ENCODE data around the gene MTREX.

Gene MTREX

DNA sequence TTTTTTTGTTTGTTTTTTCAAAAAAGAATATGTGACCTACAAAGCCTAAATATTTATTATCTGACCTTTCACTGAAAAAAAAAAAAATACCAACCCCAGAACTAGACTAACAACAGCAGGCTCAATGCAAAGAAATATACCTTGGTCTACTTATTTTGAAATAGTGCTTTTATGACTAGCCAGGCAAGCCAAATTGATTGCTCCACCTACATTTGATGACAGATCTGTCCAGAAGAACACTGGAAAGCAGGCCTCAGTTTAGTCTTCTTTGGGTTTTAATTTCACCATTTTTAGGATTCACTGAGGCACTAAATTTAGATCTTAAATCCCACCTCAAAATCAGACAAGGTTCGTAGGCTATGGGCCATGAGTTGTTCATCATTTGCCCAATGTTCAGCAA, 129.7 kb downstream of the MTREX start:
- DNase-seq: no peak

DNA sequence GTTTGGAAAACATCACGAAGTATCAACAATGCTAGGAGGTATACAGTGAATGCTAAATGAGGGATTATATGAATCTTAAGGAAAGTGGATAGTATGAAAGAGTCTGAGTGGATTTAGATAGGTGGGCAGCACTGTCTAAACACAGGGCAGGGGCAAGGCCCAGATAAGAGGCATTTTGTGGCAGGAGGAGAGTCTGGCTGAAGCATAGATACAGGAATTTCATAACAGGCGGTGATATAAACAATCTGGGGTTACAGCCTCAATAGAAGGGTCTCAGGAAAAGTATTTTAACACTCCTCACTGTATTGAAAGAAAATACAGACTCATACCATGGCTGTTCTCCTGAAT, 130.0 kb downstream of the MTREX start:
- DNase-seq: no peak

DNA sequence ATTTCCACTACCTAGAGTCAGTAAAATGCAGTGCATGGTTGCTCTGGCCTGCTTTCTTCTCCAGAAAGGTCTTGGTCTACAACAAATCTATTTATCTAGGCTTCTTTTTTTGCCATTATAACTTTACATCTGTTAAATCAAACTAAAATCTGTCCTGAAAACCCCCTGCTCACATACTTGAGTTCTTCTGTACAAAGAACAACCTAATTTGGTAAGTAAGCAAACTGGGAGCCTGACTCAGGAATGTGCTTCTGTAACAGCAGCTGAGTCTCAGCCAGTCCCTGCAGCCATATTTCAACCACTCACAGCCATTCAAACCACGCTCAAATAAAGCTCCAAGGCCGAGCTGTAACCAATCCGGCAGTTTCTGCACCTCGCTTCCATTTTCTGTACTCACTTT, 131.2 kb downstream of the MTREX start:
- DNase-seq: no peak

DNA sequence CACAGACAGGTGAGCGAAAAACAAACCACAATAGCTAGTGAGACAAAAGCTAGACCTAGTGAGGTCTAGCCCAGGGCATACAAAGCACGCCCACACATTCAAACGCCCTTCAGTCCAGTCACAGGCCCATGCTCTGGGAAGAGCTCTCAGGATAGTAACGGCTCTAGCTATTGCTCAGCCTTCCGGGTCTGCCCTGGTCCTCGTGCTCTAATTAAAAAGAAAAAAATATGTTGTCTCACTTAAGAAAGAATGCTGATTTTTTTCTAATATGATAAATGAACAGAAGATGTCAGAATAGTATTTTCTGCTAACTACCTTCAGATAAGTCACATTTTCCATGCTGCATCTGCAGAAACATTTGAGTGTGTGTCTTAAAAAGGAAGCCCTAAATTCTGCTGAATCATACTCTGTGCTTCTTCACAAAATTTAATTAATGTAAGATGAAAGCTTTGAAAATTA, 132.4 kb downstream of the MTREX start:
- DNase-seq: no peak

GRCh38 chr5:55441107-55441771, 133.4 kb downstream of the MTREX start:
- DNase-seq: no peak

DNA sequence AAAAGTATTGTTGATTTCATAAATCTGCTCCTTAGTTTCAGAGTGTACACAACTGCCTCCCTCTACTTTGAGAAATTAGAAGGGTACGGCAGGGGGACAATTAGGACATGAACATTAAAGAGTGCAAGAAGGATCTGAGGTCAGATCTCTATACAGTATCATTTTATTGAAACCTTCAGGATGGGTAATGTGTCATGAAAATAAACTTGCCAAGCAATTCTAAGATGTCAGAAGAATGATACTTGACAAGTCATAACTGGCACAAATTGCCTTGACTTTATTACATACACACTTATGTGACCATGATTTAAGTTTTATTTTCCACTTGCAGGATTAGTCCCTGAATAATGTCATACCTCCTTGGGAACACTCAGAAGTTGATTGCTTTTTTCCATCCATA, 134.2 kb downstream of the MTREX start:
- DNase-seq: no peak

DNA sequence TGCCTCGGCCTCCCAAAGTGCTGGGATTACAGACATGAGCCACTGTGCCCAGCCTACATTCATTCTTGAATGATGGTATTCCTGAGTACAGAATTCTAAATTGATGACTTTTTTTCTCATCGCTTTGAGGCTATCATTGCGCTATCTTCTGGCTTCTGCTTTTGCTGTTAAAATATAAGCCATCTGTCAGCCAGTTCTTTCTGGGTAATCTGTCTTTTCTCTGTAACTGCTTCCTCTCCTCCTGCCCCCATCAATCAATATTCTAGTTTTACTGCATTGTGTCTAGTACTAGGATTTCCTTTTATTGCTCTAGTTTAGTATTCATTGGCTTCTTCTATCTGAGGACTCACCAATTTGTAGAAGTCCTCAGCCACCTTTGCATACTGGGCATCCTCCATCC, 138.0 kb downstream of the MTREX start:
- no peak for DNase-seq

GRCh38 chr5:55446640-55447351, 139.0 kb downstream of the MTREX start:
- DNase-seq: no peak

- DNase-seq: no peak
Observed at GRCh38 chr5:55450050-55450765, 142.4 kb downstream of the MTREX start.

DNA sequence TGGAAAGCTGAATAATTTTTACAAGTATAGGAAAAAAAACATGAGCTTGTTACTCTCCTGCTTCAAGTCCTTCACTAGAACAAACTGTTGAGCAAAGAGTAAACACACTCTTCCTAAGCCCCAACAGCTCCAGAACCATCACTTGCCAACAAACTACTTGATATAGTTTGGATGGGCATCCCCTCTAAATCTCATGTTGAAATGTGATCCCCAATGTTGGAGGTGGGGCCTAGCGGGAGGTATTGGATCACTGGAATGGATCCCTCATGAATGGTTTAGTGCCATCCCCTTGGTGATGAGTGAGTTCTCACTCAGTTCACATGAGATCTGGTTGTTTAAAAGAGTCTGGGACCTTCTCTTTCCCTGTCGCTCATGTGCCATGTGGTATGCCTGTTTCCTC, 144.2 kb downstream of the MTREX start:
- DNase-seq: no peak

- DNase-seq: no peak
Observed at GRCh38 chr5:55453211-55453610, 145.4 kb downstream of the MTREX start.

DNA sequence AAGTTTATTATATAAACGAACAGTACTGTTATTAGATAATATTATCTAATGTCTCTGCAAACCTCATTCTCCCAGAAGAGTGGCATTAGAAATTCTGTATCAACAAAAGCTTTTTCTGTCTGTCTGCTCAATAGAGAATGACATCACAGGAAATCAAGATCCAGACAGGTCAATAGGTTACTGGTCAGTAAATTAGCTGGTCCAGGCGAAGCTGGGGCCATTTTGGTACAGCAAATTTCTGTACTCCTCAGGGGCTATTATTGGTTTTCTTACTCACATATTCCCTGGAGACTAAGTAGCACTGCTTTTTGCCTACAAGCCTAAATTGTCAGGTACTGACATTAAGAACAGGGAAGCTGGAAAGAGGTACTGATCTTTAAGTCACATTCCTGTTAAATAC, 146.5 kb downstream of the MTREX start:
- DNase-seq: no peak

- no peak for DNase-seq
Observed at GRCh38 chr5:55456216-55456895, 148.6 kb downstream of the MTREX start.

DNA sequence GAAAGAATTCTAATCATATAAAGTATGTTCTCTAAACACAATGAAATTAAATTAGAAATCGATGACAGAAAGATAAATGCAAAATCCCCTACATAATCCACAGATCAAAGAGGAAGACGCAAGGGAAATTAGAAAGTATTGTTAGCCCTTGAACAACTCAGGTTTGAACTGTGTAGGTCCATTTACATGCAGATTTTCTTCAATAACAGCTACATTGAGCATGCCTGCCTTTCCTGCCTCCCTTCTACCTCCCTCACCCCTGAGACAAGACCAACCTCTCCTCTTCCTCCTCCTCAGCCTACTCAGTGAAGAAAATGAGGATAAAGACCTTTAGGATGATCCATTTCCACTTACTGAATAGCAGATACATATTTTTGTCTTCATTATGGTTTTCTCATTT, 151.8 kb downstream of the MTREX start:
- no peak for DNase-seq

GRCh38 chr5:55463613-55464012, 155.8 kb downstream of the MTREX start:
- no peak for DNase-seq

DNA sequence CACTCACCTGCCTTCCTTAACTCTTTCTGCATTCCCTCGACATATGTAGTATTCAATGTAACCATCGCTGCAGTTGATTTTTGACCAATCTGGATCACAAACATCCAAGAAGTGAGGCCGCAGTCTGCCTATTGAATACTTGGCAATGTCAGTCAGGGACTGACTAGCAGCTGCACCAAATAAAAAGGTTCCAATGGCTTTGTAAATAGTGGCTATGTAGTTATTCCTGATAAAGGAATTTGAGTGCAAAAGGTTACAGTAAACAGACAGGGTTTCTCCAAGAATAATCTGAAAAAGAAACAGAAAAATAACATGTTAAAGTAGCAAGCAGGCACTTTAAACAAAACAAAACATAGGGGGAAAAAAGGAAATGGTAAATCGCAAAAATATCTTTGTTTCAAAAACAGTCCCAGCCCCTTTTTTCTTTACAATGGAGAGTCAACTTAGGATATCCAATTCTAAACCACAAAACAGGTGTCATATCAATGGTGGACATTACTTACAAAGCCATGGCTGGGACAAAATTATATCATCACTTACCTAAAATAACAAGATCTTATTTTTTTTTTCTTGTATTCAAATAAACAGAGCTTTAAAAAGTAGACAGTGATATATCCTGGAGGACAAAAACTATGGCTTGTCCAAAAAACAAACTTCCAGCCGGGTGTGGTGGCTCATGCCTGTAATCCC, 160.2 kb downstream of the MTREX start:
- DNase-seq: no peak

DNA sequence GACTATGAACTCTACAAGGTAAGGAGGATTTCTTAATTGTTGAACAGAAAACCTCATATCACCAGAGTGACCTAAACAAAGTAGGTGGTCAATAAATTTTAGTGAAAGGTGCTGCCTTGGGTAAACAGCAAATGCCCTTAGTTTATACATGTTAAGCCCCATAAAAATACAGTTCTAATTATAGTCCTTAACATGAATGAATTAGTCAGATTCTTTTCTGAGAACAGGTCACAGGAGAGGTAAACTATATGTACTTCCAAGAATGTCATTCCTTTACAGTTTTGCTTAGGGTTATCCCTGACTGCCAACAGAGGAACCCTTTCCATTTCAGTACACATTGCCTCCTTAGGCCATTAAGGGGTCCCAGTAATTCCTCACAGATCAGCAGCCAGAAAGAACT, 162.1 kb downstream of the MTREX start:
- no peak for DNase-seq

DNA sequence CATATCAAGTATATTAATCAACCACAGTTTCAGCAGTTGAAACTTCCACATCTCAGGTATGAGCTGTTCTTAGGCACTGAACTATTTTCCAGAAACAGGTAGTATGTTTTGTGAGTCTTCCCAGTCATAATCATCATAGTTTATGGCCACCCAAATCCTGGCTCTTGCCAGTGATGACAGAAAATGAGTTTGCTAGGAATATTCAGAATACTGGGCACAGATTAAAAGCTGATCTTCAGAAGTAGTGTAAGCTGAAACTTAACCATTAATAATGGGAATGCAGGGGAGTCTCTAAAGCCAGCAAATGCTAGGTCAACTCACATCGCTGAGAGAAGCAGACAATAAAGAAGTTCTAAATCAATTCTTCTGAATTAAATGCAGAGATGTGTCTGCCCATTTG, 162.5 kb downstream of the MTREX start:
- DNase-seq: no peak

- no peak for DNase-seq
Observed at GRCh38 chr5:55471468-55471867, 163.7 kb downstream of the MTREX start.

GRCh38 chr5:55472642-55473041, 164.9 kb downstream of the MTREX start:
- DNase-seq: no peak

Data from SHP77 treated with DMSO at 0.1 percent for 48 hours (cell line).